GM18867 (cell line): ENCODE results near the gene CYB5R3.
"Not testable (repeated sequence)": the region's sequence is repeated elsewhere in the genome, so short reads cannot be mapped to it uniquely, and the experiment has no call there.

Experiments used
- ATAC-seq: cut with Tn5 transposase; IDR thresholded peaks from one replicate; pipeline ENCODE4 v1.9.1; 2021; ENCODE audit warnings: mild to moderate bottlenecking, moderate library complexity; ENCODE audit not compliant: unreplicated experiment

CYB5R3 gene

DNA sequence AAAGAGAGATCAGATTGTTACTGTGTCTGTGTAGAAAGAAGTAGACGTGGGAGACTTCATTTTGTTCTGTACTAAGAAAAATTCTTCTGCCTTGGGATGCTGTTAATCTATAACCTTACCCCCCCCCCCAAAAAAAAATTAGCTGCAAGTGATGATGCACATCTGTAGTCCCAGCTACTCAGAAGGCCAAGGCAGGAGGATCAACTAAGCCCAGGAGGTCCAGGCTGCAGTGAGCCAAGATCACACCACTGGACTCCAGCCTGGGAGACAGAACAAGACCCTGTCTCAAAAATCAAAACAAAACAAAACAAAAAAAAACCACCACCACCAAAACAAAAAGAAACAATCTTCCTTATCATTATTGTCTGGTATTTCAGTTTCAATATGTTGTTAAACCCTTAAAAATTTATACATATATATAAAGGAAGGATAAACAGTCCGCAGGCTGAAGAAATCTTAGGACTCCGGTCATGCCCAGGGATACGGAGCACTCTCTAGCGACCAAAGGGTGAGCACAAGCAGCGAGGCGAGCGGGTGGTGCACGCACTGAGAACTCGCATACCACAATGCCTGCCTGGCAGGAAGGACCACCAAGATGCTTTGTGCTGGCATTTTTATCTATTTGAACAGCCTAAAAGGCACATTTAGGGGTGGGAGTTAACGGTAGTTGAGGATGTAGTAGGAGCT is 40.9 kb downstream of the CYB5R3 start:
- no peak for ATAC-seq

DNA sequence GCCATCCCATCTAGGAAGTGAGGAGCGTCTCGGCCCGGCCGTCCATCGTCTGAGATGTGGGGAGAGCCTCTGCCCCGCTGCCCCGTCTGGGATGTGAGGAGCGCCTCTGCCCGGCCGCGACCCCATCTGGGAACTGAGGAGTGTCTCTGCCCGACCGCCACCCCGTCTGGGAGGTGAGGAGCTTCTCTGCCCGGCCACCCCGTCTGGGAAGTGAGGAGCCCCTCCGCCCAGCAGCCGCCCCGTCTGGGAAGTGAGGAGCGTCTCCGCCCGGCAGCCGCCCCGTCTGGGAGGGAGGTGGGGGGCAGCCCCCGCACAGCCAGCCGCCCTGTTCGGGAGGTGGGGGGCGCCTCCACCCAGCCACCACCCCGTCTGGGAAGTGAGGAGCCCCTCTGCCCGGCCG is 41.6 kb downstream of the CYB5R3 start:
- not testable (repeated sequence) for ATAC-seq

DNA sequence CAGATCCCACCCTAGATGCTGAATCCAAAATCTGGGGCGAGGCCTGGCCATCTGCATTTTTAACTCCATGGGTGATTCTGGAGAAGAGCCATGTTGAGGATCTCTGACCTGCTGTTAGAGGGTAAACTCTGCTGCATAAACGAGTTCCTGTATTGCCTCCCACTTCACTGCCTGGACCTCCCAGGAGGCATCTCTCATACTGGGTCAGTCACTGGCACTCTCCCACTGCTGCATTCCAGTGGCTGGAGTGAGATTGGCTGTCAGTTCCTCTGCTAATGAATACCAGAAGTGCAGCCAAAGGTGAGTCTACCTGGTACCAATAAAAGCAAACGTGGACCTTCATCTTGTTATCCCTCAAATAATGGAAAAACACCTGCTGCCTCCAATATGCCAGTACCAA is 44.8 kb downstream of the CYB5R3 start:
- no peak for ATAC-seq

DNA sequence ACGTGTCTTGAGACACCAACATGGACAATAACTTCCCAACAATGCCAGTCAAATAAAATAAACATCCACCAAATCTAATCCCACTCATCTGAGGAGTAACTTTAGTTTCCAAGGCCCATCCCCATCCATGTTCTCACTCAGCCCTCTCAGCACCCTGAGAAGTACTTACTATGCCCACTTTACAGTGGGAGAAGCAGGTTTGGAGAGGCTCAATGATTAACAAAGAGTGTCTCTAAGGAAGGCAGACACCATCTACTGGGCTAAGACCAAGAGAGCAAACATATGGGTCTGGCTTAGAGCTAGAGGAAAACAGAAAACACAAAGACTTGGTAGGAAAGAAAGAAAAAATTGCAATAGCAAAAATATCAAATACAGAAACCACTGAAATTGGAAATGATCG is 45.8 kb downstream of the CYB5R3 start:
- ATAC-seq, result no peak

DNA sequence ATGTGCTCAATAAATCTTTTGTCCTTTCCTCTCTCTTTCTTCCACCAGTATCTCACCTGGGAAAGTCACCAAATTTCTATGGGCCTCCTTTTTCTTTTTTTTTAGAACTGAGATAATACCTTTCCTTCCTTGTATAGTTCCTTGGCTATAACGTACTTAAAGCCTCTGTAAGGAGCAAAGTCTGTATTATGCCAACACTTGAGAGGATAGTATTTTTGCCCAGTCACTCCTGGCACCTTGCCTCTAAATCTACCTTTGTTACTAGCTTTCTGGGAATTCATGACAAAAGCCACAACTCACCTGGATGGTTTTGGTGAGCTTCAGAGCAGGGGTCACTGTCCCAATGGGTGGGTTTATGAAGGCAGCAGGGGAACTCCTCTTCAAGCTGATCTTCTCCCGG is 46.7 kb downstream of the CYB5R3 start:
- no peak for ATAC-seq

DNA sequence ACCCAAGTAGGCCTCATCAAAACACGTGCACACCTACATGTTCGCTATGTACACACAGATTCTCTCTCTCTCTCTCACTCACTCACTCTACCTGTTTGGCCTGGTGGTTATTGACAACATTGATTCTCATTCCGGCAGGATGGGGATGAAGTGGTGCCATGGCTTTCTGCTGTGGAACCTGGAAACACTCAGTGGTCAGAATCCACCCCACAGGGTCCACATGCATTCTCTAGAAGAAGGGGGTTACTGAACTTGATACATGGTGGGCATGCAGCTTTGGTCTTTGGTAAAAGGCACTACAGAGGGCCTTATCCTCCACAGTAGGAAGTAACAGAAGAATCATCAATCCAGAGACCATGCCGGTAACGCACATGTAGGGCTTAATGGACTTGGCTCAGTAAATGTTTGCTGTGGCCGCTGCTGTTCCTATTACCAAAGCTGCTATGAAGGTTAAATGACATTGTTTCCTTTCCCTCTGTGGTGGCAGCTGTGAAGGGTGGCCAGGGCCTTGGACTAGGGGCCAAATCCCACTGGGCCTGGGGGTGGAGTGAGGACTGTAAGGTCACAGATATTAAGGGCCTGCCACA is 47.2 kb downstream of the CYB5R3 start:
- no peak for ATAC-seq

DNA sequence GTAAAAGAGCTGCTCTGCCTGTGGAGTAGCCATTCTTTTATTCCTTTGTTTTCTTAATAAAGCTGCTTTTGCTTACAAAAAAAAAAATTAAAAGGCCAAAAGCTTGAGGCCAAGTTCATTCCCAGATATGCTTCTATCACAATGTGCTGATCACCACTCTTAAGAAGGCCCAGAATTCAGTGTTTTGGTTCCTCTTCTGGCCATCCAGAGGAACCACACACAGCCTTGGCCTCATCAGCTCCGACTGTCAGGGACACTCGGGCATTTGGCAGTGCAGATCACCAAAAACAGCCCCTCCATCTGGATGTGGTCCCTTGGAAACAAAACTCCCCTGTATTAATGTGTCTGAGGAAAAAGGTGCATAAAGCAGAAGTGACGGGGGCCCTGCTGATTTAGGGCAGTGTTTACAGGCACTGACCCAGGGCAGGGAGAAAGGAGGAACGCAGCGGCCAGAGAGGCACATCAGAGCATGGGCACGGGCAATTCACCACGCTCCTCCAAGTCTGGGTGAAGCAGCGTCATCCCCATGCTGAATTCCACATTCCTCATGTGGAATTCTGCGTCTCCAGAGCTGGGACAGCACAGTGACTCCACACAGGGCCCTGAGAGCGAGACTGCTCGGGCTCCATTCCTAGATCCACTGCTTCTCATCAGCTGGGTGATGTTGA is 52.2 kb downstream of the CYB5R3 start:
- ATAC-seq, result no peak

DNA sequence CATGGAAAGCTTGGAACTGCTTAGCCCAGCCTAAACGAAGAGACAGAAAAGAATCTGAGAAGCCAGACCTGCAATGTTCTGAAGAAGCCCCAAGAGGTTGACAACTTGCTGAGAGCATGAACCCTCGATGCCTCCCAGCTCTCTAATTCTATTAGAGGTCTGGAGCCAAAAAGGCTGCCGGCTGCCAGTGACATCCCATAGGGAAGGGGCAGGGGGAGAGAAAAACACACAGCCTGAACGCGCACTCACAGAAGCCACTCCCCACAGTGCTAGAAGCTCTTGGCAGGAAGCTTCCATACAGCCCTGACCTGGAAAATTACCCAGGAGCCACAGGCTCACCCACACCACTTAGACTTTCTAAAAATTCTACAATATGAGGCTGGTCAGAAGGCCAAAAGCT is 52.9 kb downstream of the CYB5R3 start:
- ATAC-seq, result no peak

DNA sequence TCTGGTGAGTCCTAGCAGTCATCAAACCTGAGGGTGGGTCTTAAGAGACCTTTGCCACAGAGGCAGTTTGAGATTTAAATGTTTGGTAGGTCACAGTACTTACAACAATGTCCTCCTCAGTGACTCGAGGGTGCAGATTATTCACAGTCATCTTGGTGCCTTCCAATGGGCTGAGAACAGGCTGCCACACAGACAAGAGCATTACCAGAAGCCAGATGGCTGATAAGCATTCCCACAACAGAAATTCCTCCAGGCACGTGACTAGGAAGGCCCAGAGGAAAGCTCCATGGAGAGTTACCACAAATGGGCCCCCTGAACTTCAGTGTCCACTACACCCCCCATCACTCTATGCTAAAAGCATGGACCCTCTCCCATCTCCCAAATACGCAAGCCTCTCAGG is 53.8 kb downstream of the CYB5R3 start:
- ATAC-seq, result no peak

DNA sequence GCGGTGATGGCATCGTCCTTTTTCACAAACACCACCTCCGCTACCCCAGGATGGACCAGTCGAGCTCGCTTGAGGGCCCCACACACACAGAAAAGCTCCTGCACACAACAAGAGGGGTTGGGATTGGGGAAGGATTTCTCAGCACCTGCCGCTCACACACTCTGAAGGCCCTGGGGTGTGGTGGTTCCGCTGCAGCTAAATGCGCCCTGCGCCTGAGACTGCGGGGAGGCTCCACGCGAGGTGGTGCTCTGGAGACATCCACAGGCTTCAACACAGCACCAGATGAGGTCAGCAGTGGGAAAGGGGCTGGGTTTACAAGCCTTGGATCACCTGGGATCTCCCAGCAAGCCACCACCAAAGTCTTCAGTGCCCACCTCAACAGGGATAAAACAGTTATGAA is 57.2 kb downstream of the CYB5R3 start:
- ATAC-seq, result no peak

DNA sequence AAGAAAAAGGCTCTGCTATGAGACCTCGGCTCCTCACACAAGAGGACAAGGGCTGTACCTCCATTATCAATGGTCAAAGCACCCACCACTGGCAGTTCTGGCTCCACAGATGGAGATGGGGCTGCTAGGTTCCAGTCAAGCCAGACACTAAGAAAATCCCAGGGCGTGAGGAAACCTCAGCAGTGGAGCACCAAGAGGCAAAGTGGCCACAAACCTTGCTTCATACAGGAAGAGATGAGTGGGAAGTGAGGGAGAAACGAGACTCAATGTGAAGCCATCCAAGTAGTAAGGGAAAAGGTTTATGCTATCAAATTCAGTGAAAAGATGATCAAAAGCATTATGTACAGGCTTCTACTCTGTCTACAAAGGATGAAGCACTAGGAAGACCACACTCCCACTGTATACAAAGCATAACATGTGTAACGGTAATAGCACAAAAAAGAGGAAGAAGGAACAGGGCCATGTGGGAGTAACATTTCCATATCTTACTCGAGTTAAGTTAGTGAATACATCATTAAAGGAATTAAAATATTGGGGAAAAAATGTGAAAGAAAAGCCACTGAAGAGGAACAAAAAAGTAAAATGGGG is 61.5 kb downstream of the CYB5R3 start:
- no peak for ATAC-seq

DNA sequence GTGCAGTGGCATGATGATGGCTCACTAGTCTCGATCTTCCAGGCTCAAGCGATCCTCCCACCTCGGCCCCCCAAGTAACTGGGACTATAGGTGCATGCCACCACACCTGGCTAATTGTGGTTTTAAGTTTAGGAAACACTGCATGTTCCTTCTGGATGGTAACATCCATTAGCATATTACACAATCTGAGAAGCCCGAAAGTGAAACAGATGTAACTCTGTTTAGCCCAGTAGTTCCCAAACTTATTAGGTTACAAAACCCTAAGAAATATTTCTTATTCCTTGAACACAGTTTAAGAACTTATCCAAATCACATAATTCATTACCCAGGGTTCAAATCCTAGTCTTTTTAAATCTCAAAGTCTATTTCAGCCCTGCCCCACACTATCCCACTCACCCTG is 62.8 kb downstream of the CYB5R3 start:
- no peak for ATAC-seq

DNA sequence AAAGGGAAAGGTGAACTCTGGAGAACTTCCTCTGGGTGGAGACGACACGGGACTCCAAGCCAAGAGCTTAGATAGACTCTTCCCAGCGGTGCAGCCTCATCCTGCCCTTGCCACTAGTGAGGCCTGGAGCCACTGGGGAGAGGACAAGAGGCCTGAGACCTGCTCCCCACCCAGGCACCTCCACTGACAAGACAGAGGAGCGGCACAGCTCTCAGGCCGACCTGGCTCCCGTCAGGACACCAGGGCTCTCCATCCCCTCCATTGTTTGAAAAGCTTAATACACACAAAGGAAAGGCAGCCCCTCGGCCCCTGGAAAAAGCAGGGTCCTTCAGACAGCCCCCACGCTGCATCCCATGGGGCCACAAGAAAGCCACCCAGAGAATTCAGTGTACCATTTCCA is 64.1 kb downstream of the CYB5R3 start:
- no peak for ATAC-seq

DNA sequence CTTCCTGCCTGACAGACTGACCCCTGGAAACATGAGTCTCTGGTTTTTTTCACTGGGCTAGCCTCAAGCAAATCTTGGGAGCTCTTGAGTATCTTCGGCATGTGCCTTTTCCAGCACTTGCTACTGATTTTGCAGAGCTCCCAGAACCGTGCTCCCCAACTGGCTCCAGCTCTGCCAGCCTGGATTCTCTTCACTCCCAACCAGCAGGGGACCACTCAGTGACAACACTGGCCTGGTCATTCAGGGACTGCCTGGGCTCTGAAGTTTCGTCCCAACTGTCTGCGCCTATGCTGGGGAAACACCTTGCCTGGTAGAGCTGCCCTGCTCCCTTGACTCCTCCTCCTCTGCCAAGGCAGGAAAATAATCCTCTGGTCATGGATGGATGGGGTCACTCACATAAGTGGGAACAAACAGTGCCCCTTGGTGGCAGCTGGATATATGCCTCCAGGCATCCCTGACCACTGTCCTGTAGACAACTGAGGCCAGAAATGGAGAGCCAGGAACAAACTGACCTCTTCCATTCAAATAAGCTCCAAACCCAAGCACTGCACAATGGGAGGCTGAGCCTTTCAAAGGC is 64.7 kb downstream of the CYB5R3 start:
- no peak for ATAC-seq

DNA sequence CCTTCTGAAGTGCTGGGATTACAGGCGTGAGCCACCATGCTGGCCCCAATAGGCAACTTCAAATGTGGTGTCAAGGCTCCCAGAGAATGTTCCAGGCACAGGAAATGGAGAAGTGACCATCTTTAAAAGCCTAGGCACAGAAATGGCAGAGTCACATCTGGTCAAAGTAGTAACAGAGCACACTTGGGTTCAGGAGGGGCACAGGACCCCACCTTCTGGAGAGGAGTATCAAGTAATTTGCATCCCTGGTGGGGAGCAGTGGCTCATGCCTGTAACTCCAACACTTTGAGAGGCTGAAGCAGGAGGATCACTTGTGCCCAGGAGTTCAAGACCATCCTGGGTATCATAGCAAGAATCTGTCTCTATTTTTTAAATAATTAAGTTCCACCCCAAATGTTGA is 66.2 kb downstream of the CYB5R3 start:
- no peak for ATAC-seq

DNA sequence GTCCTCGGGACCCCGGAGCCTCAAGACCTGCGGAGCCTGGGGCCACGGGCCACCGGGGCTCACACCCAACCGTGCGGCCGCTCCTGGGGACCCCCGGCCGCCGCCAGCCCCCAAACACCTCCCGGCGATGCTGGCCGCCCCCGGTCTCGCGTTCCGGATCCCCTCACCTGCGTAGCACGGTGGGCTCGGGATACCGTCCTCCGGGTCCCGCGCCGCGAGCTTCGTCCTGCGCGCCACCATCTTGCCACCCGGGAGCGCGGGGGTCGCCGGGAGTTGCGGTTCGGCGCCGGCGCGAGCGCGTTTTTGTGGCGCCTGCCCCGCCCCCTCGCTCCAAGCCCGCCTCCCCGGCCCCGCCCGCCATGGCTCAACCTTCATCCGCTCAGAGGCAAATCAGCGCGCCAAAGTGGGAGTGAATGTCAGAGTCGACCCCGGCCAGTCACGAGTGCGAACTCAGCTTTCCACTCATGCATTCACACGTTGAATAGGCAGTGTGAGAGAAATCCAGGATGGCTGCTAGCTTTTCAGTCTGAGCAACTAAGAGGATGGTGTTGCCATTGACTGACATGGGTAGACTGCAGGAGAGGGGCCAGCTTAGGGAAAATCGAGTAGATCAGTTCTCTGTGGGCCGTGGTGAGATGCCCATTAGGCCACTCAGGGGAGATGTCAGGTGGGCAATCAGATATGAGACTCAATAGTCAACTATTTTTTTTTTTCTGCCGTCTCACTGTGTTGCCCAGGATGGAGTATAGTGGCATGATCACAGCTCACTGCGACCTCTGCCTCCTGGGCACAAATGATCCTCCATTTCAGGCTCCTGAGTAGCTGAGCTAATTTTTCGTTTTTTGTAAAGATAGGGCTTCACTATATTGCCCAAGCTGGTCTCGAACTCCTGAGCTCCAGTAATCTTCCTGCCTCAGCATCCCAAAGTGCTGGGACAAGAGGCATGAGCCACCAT is 67.2 kb downstream of the CYB5R3 start:
- ATAC-seq, result peak; percentile 66

DNA sequence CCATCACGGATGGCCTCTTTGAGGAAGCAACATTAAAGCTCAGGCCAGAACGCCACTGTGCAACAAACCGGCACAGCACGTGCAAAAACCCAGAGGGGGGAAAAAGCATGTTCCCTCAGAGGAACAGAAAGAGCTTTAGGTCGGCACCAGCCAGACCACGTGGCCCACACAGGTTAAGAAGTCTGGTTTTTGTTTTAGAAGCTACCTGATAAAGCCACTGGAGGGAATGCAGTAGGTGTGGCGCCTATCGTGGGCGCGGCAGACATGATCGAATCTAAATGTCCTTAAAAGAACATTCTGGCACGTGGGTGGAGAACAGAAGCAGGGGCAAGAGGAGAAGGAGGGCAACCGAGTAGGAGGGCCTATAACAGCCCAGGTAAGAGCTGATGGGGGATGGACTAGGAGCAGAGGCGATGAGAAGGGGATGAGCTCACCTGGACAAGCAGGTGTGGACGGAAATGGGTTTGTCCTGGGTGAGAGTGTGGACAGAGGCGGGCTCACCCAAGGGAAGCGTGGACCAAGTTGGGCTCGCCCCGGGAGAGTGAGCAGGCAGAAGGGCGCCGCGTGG is 67.9 kb downstream of the CYB5R3 start:
- ATAC-seq, result peak; percentile 6

DNA sequence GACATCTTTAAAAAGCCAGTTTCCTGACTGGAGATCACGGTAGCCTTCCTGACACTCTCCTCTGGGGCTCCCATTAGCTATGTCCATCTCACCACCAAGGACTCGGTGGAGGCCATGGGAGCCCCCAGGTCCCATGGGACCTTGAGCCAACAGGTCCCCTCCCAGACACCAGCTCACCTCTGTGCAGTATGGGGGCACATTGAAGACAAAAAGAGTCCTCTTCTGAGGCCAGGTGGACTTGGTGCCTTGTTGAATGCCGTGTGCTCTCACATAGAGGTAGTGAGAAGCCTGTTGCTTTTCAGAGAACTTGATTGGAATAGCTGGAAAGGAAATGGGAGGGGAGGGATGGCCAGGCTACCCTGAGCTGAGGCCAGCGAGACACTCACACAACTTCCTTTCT is 69.2 kb downstream of the CYB5R3 start:
- not testable (repeated sequence) for ATAC-seq

DNA sequence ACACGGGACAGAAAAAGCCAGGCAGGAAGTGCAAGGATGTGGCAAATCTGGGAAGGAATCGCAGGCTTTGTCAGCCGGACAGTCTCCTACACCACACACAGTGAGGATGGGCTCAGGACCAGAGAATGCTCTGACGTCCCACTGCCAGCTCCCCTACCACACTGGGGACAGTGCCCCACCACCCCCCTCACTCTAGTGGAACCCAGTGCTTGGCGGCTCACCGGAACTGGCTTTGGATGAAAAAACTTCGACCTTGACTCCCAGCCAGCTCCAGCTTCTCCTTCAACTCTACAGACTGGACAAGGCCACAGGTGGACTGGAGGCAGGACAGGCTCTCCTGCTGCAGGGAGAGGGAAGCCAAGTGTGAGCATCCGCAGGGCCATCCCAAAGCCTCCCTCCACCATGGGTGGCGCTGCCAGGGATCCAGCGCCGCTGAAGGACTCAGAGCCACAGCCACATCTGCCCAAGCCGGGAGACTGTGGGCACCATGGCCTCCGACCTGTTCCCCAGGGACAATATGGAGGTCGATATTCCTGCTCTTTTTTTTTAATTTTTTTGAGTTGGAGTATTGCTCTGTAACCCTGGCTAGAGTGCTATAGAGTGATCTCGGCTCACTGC is 71.5 kb downstream of the CYB5R3 start:
- no peak for ATAC-seq

DNA sequence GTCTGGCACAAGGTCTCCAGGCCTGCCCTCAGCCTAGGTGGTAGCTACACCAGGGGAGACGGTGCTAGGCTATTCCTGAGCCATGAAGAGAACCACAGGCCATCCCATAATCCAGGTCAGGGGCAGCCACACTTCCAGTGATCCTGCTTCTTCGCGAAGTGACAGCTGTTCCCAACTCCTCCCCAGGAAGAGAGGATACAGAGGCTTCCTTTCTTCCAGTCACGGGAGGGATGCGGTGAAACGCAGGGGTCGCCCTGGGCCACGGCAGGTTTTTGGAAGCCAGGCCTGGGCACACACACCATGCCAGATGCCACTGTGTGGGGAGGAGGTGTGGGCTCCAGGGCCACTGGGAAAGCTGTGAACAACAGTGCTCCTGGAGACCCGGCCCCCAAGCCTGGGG is 72.1 kb downstream of the CYB5R3 start:
- ATAC-seq, result not testable (repeated sequence)
